ENCODE results near the gene KANSL1L.

DNA sequence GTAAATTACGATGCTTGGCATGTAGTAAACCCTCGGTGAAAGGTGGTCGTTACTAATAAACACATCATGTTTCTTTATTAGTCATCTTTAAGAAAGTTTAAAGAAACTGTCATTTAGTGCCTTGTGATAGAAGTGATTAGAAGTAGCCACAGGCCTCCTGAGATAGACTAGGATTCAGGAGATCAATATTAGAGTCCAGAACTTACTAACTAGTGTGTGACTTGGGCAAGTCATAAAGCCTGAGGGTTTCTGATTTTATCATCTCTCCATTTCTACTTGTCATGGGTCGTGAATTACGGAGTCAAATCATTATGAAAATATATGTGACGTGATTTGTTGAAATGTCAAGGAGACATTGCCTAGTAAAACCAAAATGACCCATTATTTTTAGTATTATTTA, 162.1 kb downstream of the KANSL1L start:
- TF ChIP-seq POLR2AphosphoS5 (IDR thresholded peaks at IDR 0.05; ENCODE audit: borderline replicate concordance, low read depth, low read length) (no peak), EZH2 (IDR thresholded peaks at IDR 0.05) (no peak)

Data from SK-N-MC (cell line).